MCF 10A (cell line): ENCODE data around the gene SLC26A11. TPM values are rescaled to one million over a fixed set of nuclear protein-coding genes. Genes with fewer than 3 reads are reported as not detected.
A peak's percentile ranks its signal among the peaks of the same experiment; 100 is the strongest.

Source experiments
- BruUV-seq: library from RNA; stranded (reverse); fragments of 400-500 nt; replicated peaks from 2 replicates; lab custom pipeline; 2021; lab: Mats Ljungman, UMichigan
- CTCF ChIA-PET: fragments of 300-600 bp; sonication (Branson Sonifier 250); formaldehyde crosslinking; extraction: SDS; loops from one replicate; lab custom pipeline; 2021; ENCODE audit warnings: antibody characterized with exemption, inconsistent platforms; lab: Yijun Ruan, JAX
- POLR2A ChIA-PET: fragments of 300-600, 350-650 bp; sonication (Branson Sonifier 250); formaldehyde crosslinking; extraction: SDS; loops from one replicate; lab custom pipeline; 2020; ENCODE audit warnings: antibody characterized with exemption, inconsistent platforms; lab: Yijun Ruan, JAX
- DNase-seq: peaks from one replicate; pipeline ENCODE4 v3.0.0-alpha.2; 2018; ENCODE audit not compliant: unreplicated experiment
- H3K27ac Mint-ChIP-seq: one replicate; pipeline ENCODE4 v1.8.0; 2022; ENCODE audit warnings: mild to moderate bottlenecking, low read depth, mixed read lengths; ENCODE audit not compliant: unreplicated experiment
- H3K27me3 Mint-ChIP-seq: one replicate; pipeline ENCODE4 v1.8.0; 2022; ENCODE audit warnings: mixed read lengths; ENCODE audit not compliant: insufficient read depth, unreplicated experiment
- H3K36me3 Mint-ChIP-seq: one replicate; pipeline ENCODE4 v1.8.0; 2022; ENCODE audit warnings: mild to moderate bottlenecking, moderate library complexity, mixed read lengths; ENCODE audit not compliant: insufficient read depth, unreplicated experiment
- H3K4me1 Mint-ChIP-seq: one replicate; pipeline ENCODE4 v1.8.0; 2022; ENCODE audit warnings: mixed read lengths; ENCODE audit not compliant: insufficient read depth, unreplicated experiment
- H3K4me3 Mint-ChIP-seq: one replicate; pipeline ENCODE4 v1.8.0; 2022; ENCODE audit warnings: mild to moderate bottlenecking, moderate library complexity, mixed read lengths; ENCODE audit not compliant: unreplicated experiment
- H3K9me3 Mint-ChIP-seq: one replicate; pipeline ENCODE4 v1.8.0; 2022; ENCODE audit warnings: mixed read lengths; ENCODE audit not compliant: unreplicated experiment
- CTCF ChIP-seq: fragments of 200-600 bp; IDR thresholded peaks from one replicate; pipeline ENCODE4 v1.8.0; 2022; ENCODE audit warnings: antibody characterized with exemption, mild to moderate bottlenecking; ENCODE audit not compliant: unreplicated experiment
- intact Hi-C: fragments of 100-400 bp; cut with micrococcal nuclease; formaldehyde crosslinking; loops from 2 replicates; pipeline ENCODE4 v1.14.1; 2022
- total RNA-seq: library from RNA; stranded (reverse); gene quantifications from 2 replicates; pipeline ENCODE4 v1.2.3, GENCODE V29; 2022

Gene SLC26A11
- total RNA-seq, 1 experiment from 2014 or later: 11.7 TPM

GRCh38 chr17:80217703-80218362, 2.4 kb upstream of the SLC26A11 start:
- H3K36me3 Mint-ChIP-seq: peaks cover 17% of the 10 kb centered on the region
- intact Hi-C loops: no loop called here
- H3K27me3 Mint-ChIP-seq: no peaks in the 10 kb centered on the region
- TF ChIP-seq CTCF: no peak
- no TSS peak for BruUV-seq
- no peaks in the 10 kb centered on the region for H3K9me3 Mint-ChIP-seq
- no peak overlapping the region for H3K4me3 Mint-ChIP-seq
- CTCF ChIA-PET: interaction anchor here (1.1 kb wide), 1 partner anchor 210 kb away, joined by 3 read pairs; no protein-coding TSS in a partner anchor
- no peak overlapping the region for H3K27ac Mint-ChIP-seq
- no peak for DNase-seq
- POLR2A ChIA-PET: interaction anchor here (0.6 kb wide), 1 partner anchor 26 kb away, joined by 3 read pairs; no protein-coding TSS in a partner anchor
- H3K4me1 Mint-ChIP-seq: peaks cover 10% of the 10 kb centered on the region

- no TSS peak for BruUV-seq
- Mint-ChIP-seq H3K9me3 (no peaks in the 10 kb centered on the region), H3K4me3 (peak overlapping the region; percentile 94), H3K27ac (no peak overlapping the region), H3K4me1 (peaks cover 10% of the 10 kb centered on the region), H3K36me3 (peaks cover 17% of the 10 kb centered on the region), H3K27me3 (no peaks in the 10 kb centered on the region)
- DNase-seq: no peak
- intact Hi-C loops: no loop called here
- no peak for TF ChIP-seq CTCF
- POLR2A ChIA-PET: no interaction called here
- CTCF ChIA-PET: interaction anchor here (1.1 kb wide), 1 partner anchor 211 kb away, joined by 3 read pairs; no protein-coding TSS in a partner anchor
These were observed 1.8 kb upstream of the SLC26A11 start for GRCh38 chr17:80218391-80218790.

GRCh38 chr17:80219013-80219762, 1.0 kb upstream of the SLC26A11 start:
- intact Hi-C loops: no loop called here
- POLR2A ChIA-PET: interaction anchor here (0.6 to 1.3 kb wide), 5 partner anchors 21 to 72 kb away, joined by 3 to 7 read pairs (median 3); partner anchors contain the start of gene EIF4A3
- CTCF ChIA-PET: interaction anchor here (0.6 kb wide), 1 partner anchor 28 kb away, joined by 3 read pairs; no protein-coding TSS in a partner anchor

More at GRCh38 chr17:80219013-80219762, 1.0 kb upstream of the SLC26A11 start:
- peak; percentile 84 for DNase-seq
- peak overlapping the region; percentile 84 for H3K27ac Mint-ChIP-seq
- H3K9me3 Mint-ChIP-seq: no peaks in the 10 kb centered on the region
- no peaks in the 10 kb centered on the region for H3K27me3 Mint-ChIP-seq
- no TSS peak for BruUV-seq
- TF ChIP-seq CTCF: no peak
- H3K4me3 Mint-ChIP-seq: peak overlapping the region; percentile 94
- H3K36me3 Mint-ChIP-seq: peaks cover 17% of the 10 kb centered on the region
- H3K4me1 Mint-ChIP-seq: peaks cover 15% of the 10 kb centered on the region
